Spleen (tissue), 11 donors: ENCODE data around the gene MYOCD. TPM values are rescaled to one million over a fixed set of nuclear protein-coding genes. Genes with fewer than 3 reads are reported as not detected.

ENCODE experiments used
- DNase-seq: peaks from one replicate; pipeline ENCODE4 v3.0.0-alpha.2; 2020
- H3K27ac ChIP-seq, 8 donors: fragments of 200-600 bp; sonication (generic) in 7 of 8; 1 replicate in 4 of 8; 2 replicates in 4 of 8; pipeline versions ENCODE4 v1.5.0 to v1.8.0; 2016 to 2021; ENCODE audit warnings: inconsistent platforms in 4 of 8, mild to moderate bottlenecking in 4 of 8, moderate library complexity in 1 of 8
- H3K27me3 ChIP-seq, 7 donors: fragments of 200-600 bp; sonication (generic) in 6 of 7; replicated peaks in 1 of 7; 1 replicate in 4 of 7; 2 replicates in 3 of 7; pipeline versions ENCODE4 v1.5.0 to v1.8.0; 2016 to 2021; ENCODE audit warnings: inconsistent platforms in 3 of 7, mild to moderate bottlenecking in 1 of 7
- H3K36me3 ChIP-seq, 6 donors: fragments of 200-600 bp; sonication (generic) in 5 of 6; 1 replicate in 4 of 6; 2 replicates in 2 of 6; pipeline versions ENCODE4 v1.5.0 to v1.8.0; 2016 to 2021; ENCODE audit warnings: inconsistent platforms in 2 of 6
- H3K4me1 ChIP-seq, 6 donors: fragments of 200-600 bp; sonication (generic) in 5 of 6; 1 replicate in 3 of 6; 2 replicates in 3 of 6; pipeline versions ENCODE4 v1.5.0 to v1.8.0; 2016 to 2021; ENCODE audit warnings: inconsistent platforms in 3 of 6
- H3K4me3 ChIP-seq, 8 donors: fragments of 200-600 bp; sonication (generic) in 7 of 8; 1 replicate in 4 of 8; 2 replicates in 4 of 8; pipeline versions ENCODE4 v1.5.0 to v1.8.0; 2016 to 2021; ENCODE audit warnings: inconsistent platforms in 4 of 8, mild to moderate bottlenecking in 4 of 8, moderate library complexity in 2 of 8
- H3K9me3 ChIP-seq, 8 donors: fragments of 200-600 bp; sonication (generic) in 7 of 8; 1 replicate in 4 of 8; 2 replicates in 4 of 8; pipeline versions ENCODE4 v1.5.0 to v1.8.0; 2016 to 2021; ENCODE audit warnings: inconsistent platforms in 4 of 8
- POLR2A ChIP-seq, 3 donors: fragments of 450-650 bp; IDR thresholded peaks; one replicate each; pipeline ENCODE4 v1.5.1; 2017; ENCODE audit warnings: antibody characterized with exemption in 3 of 3, mild to moderate bottlenecking in 1 of 3
- POLR2AphosphoS5 ChIP-seq, 3 donors: sonication (generic); formaldehyde crosslinking; IDR thresholded peaks; one replicate each; pipeline ENCODE4 v1.5.1; 2017; ENCODE audit warnings: antibody characterized with exemption in 3 of 3
- WGBS, 5 donors: extraction: QIAGEN DNeasy Blood & Tissue Kit in 3 of 5; methylation state at CpG; one replicate each; pipeline versions ENCODE4 v1.1.5 to v1.1.7; 2013 to 2018; 5-methylcytosine and 5-hydroxymethylcytosine counted together
- intact Hi-C: fragments of 100-400 bp; cut with DNase I; formaldehyde crosslinking; loops from one replicate; pipeline ENCODE4 v1.15.0; 2023; ENCODE audit warnings: low total_unique reads
- polyA plus RNA-seq, 3 donors: library from polyadenylated mRNA; stranded (reverse); fragments of 200-250 nt; gene quantifications; one replicate each; pipeline ENCODE4 v1.2.1, GENCODE V29; 2013
- total RNA-seq, 7 donors: library from RNA; depleted of rRNA in 3 of 7; stranded (reverse); fragments of >200 nt in 3 of 7; fragmentation: NEBNext Ultra II Directional in 4 of 7; extraction: Animal tissue kit (Norgen Biotek cat#: 25700) in 4 of 7; gene quantifications; one replicate each; pipeline versions ENCODE4 v1.1.0 to v1.2.1, GENCODE V29; 2016 to 2021
- TF ChIP-seq, protein P1 (sequence below), 11 experiments: fragments of 200-600 bp in 7 of 11; fragments of 450-650 bp in 4 of 11; sonication (generic) in 4 of 11; IDR thresholded peaks in 8 of 11; conservative IDR thresholded peaks in 3 of 11; 1 replicate in 7 of 11; 2 replicates in 4 of 11; pipeline versions ENCODE4 v1.4.0 to v1.8.0; 2016 to 2021; ENCODE audit warnings: antibody characterized with exemption in 11 of 11, inconsistent platforms in 4 of 11, mild to moderate bottlenecking in 1 of 11
- donor health status: healthy with polysubstance abuse.
- donor health status: DM: no; HTN: no; CAD: no; lungs with moderate emphysema.
- donor health status: DM: no; HTN: no; CAD: no.
- donor health status: Bipolar disorder and iron deficiency.
- donor health status: healthy.
- donor health status: DM: no; HTN: no; CAD: no.
- donor health status: DM: yes; HTN: yes; CAD: no.

The MYOCD gene
- total and polyA plus RNA-seq, 10 donors, result 0.17 to 2.5 (median 0.74) TPM

DNA sequence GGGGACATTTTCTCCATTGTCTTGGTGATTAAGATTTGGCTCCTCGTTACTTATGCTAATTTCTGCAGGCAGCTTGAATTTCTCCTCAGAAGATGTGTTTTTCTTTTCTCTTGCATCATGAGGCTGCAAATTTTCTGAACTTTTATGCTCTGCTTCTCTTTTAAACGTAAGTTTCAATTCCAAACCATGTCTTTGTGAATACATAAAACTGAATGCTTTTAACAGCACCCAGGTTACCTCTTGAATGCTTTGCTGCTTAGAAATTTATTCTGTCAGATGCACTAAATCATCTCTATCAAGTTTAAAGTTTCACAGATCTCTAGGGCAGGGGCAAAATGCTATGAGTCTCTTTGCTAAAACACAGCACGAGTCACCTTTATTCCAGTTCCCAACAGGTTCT lies 143.0 kb downstream of the MYOCD start:
- intact Hi-C loops, result no loop called here

DNA sequence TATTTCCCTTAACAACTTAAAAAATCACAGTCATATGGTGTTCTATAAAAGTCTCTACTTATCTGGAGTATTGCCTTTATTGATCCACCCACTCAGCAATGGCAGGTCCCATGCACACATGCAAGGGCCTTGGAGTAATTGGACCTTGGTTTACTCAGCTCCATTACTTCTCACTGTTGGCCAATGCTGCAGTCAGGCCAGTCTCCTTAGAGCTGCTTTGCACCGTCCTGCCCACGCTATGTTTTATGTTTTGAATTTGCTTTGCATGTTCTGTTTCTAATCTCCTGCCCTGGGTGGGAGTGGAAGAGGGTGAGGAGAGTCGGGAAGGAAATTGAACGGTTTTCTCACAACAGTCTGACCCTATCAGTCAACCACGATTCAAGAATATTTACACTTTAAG lies 147.2 kb downstream of the MYOCD start:
- Histone ChIP-seq H3K27me3 (no peaks in the 10 kb centered on the region), H3K27ac (no peak overlapping the region), H3K4me3 (no peak overlapping the region), H3K36me3 (no peaks in the 10 kb centered on the region), H3K4me1 (peaks cover 0 to 7% (median 0%) of the 10 kb centered on the region in 6 donors), H3K9me3 (peaks cover 0 to 26% (median 18%) of the 10 kb centered on the region in 8 donors)
- no peak for DNase-seq
- intact Hi-C loops, result no loop called here
- WGBS, 5 donors, result 61 to 79% (median 67%) methylated on average over 5 of the region's 5 CpGs
- TF ChIP-seq POLR2A (IDR thresholded peaks at IDR 0.05) (no peak), POLR2AphosphoS5 (IDR thresholded peaks at IDR 0.05) (no peak)
- TF ChIP-seq, protein P1, sequence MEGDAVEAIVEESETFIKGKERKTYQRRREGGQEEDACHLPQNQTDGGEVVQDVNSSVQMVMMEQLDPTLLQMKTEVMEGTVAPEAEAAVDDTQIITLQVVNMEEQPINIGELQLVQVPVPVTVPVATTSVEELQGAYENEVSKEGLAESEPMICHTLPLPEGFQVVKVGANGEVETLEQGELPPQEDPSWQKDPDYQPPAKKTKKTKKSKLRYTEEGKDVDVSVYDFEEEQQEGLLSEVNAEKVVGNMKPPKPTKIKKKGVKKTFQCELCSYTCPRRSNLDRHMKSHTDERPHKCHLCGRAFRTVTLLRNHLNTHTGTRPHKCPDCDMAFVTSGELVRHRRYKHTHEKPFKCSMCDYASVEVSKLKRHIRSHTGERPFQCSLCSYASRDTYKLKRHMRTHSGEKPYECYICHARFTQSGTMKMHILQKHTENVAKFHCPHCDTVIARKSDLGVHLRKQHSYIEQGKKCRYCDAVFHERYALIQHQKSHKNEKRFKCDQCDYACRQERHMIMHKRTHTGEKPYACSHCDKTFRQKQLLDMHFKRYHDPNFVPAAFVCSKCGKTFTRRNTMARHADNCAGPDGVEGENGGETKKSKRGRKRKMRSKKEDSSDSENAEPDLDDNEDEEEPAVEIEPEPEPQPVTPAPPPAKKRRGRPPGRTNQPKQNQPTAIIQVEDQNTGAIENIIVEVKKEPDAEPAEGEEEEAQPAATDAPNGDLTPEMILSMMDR (IDR thresholded peaks at IDR 0.05 in 8 of 11, conservative IDR thresholded peaks at IDR 0.05 in 3 of 11), result no peak

More for the DNA sequence above, 143.0 kb downstream of the MYOCD start:
- WGBS, 5 donors, result 74 to 82% (median 76%) methylated on average over 3 of the region's 3 CpGs
- TF ChIP-seq POLR2A (IDR thresholded peaks at IDR 0.05), result no peak
- TF ChIP-seq, protein P1 (IDR thresholded peaks at IDR 0.05 in 8 of 11, conservative IDR thresholded peaks at IDR 0.05 in 3 of 11), result no peak
- TF ChIP-seq POLR2AphosphoS5 (IDR thresholded peaks at IDR 0.05), result no peak
- Histone ChIP-seq H3K36me3 (no peaks in the 10 kb centered on the region), H3K27ac (no peak overlapping the region), H3K4me1 (no peaks in the 10 kb centered on the region), H3K27me3 (no peaks in the 10 kb centered on the region), H3K9me3 (peaks cover 0 to 37% (median 25%) of the 10 kb centered on the region in 8 donors), H3K4me3 (no peak overlapping the region)
- DNase-seq, result no peak

DNA sequence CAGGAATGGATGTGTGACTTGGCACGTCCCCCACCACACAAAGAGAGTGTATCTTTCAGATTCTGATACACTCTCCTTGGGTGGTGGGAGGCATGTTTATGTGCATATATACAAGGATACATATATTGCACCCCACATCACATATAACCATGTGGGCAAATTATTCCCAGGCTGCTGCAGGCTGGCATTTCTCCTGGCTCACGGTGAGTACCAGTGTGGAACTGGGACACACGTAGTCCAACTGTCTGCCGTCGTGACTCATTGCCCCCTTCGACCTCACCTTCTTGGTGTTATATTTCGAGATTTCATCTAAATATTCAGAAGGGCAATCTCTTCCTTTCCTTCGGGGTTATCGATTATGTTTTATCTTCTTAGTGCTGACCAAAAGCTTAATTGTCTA lies 148.0 kb downstream of the MYOCD start:
- Histone ChIP-seq H3K27ac (no peak overlapping the region), H3K9me3 (peaks cover 0 to 19% (median 14%) of the 10 kb centered on the region in 8 donors), H3K27me3 (no peaks in the 10 kb centered on the region), H3K4me3 (no peak overlapping the region), H3K4me1 (peaks cover 0 to 7% (median 0%) of the 10 kb centered on the region in 6 donors), H3K36me3 (no peaks in the 10 kb centered on the region)
- intact Hi-C loops, result no loop called here
- 86 to 93% (median 90%) methylated on average over 9 of the region's 9 CpGs for WGBS, 5 donors
- TF ChIP-seq POLR2AphosphoS5 (IDR thresholded peaks at IDR 0.05), result no peak
- TF ChIP-seq POLR2A (IDR thresholded peaks at IDR 0.05), result no peak
- TF ChIP-seq, protein P1 (IDR thresholded peaks at IDR 0.05 in 8 of 11, conservative IDR thresholded peaks at IDR 0.05 in 3 of 11), result no peak
- DNase-seq, result no peak

DNA sequence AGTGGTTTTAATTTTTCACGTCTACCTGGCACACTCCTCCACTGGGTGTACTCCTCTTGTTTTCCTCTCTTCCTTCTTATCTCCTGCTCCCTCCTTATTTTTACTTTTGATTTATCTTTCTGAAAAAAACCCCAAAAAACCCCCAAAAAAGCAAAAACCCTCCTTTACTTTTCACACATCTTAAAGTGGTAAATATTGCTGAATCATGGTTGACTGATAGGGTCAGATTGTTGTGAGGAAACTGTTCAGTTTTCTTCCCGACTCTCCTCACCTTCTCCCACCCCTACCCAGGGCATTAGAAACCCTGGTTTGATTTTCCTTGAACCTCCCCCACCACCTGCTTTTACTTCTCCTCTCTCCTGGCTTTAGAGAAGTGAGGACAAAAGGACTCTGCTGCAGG lies 149.0 kb downstream of the MYOCD start:
- TF ChIP-seq, protein P1 (IDR thresholded peaks at IDR 0.05 in 8 of 11, conservative IDR thresholded peaks at IDR 0.05 in 3 of 11), result no peak
- TF ChIP-seq POLR2A (IDR thresholded peaks at IDR 0.05) (no peak), POLR2AphosphoS5 (IDR thresholded peaks at IDR 0.05) (no peak)
- no peak for DNase-seq
- 53 to 69% (median 63%) methylated on average over 2 of the region's 2 CpGs for whole genome bisulfite sequencing, 5 donors
- Histone ChIP-seq H3K27ac (no peak overlapping the region), H3K4me3 (no peak overlapping the region), H3K36me3 (no peaks in the 10 kb centered on the region), H3K4me1 (peaks cover 0 to 7% (median 0%) of the 10 kb centered on the region in 6 donors), H3K27me3 (no peaks in the 10 kb centered on the region), H3K9me3 (peaks cover 0 to 10% (median 7%) of the 10 kb centered on the region in 8 donors)
- intact Hi-C loops, result no loop called here
